HL-60/S4 (cell line): Measurements from ENCODE around the gene SCAMP4.

Experiments used
- in situ Hi-C: fragments of 300-500 bp; cut with MboI; formaldehyde crosslinking; loops from 2 replicates; pipeline ENCODE4 v1.14.3; 2022; ENCODE audit warnings: low sequenced_read_pairs

SCAMP4 gene

DNA sequence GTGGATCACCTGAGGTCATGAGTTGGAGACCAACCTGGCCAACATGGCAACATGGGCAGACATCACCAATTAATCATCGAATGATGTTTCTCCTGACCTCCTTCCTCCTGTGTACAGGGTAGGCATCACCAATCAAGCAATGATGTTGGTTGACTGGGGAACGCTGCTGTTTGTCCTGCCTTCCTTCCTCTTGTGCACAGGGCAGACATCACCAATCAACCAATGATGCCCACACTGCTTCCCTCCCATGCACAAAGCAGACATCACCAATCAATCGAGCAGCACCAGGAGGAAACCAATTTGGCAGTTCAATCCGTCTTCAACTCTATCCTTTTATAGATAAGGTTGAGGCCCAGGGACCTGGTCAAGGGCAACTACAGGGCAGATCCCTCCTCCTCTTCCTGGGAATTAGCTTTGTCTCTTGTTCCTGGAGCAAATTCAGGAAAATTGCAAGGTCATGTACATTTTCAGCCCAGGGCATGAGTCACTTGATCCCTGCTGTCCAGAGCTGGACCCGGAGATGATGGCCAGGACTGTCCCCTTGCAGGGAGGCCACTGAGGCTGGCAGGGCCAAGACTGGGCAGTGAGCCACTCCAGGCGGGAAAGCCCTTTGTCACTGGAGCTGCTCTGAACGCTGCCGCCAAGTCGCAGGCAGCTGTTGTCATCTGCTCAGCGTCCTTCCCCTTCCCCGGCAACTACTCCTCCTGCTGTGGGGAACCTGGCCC is 30.4 kb downstream of the SCAMP4 start:
- in situ Hi-C loops = no loop called here

DNA sequence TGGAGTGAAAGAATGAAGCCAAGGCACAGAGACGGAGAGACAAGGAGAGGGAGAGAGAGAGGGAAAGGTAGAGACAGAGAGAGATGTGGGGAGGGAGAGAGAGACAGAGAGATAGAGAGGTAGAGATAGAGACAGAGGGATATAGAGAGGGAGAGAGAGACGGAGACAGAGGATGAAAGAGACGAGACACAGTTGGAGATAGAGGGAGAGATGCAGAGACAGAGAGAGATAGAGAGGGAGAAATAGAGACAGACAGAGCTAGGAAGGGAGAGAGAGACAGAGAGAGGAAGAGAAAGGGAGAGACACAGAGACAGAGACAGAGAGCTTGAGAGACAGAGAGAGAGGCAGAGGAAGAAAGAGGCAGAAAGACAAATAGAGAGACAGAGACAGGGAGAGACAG is 31.2 kb downstream of the SCAMP4 start:
- in situ Hi-C loops = no loop called here

DNA sequence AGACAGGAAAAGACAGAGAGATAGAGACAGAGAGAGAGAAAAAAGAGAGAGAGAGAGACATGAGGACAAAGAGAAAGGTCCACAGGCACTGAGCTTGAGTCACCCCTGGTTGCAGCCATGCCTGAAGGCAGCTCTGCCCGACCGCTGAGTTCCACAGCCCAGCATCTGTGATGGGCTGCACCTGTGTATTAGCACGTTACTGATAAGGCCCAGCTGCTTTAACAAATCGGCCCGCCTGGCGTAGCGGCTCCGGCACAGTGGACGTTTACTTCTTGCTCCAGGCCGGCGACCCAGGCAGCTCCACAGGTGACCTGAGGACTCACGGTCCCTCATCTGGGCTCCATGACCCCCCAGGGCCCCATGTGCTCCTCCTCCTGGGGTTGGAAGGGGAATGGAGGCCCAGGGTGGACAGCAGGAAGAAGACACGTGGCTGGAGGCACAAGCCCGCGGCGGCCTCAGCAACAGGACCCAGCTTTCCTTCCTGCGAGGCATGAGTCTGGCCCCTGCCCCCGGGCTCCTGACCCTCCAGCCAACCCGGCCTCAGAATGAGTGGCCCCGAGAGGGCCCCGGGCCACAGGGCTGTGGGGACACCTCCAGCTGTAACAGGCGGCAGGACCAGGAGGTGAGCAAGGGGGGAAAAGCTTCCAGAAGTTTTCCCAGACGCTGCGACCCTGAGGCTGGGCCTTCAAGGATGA is 31.9 kb downstream of the SCAMP4 start:
- in situ Hi-C loops = no loop called here

DNA sequence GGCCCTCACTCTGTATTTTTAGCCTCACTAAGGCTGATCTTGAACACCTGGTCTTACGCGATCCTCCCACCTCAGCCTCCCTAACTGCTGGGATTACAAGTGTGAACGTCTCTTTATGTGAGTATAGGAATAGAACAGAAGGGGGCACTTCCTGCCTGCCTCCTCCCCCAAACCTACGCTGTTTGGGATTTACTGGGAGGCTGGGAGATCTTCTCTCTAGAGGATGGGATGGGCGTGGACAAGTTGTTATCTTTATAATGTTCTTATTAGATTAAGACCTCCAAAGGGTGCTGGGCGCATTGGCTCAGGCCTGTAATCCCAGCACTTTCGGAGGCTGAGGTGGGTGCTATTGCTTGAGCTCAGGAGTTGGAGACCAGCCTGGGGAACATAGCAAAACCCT is 32.9 kb downstream of the SCAMP4 start:
- in situ Hi-C loops = no loop called here

DNA sequence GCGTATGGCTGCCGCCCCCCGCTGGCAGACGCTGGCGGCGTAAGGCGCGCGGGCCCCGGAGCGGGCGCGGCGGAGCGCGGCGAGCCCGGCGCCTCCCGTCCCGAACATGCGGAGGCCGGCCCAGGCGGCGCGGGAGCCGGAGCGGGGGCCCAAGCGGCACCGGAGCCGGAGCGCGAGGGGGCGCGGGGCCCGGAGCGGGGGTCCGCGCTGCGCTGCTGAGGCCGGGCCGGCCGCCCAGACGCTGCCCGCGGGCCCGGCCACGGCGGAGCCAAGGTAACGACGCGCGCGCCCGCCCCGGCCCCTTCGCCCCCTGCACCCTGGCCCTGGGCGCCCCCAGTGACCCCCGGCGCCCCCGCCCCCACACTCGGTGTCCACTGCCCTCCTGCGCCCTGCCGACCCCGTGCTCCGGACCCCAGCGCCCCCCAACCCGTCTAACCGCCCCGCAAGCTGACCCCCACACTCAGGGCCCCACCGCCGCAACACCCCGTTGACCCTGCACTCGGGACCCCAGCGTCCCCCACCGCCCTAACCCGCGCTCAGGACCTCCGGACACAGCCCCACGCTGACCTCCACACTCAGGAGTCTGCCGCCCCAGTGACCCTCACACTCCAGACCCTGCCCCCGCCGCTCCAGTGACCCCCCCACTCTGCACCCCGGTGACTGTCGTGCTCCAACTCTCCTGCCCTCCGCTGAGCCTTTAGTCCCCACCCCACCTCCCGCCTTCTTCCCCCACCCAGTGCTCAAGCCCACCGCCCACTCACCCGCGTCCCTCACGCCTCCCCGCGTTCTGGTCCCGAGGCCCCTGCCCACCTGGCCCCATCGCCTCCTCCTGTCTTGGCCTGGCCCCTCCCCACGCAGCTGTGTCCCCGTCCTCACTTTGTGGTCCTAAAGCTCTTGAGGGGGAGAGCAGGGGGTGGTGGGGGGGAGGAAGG is 36.2 kb downstream of the SCAMP4 start, which contains the start of gene CSNK1G2:
TSS of gene CSNK1G2 (plus strand) at position 27 of the 932 bp plus-strand sequence. CDS start 28,601 bp downstream, outside the sequence.
- in situ Hi-C loops = no loop called here

DNA sequence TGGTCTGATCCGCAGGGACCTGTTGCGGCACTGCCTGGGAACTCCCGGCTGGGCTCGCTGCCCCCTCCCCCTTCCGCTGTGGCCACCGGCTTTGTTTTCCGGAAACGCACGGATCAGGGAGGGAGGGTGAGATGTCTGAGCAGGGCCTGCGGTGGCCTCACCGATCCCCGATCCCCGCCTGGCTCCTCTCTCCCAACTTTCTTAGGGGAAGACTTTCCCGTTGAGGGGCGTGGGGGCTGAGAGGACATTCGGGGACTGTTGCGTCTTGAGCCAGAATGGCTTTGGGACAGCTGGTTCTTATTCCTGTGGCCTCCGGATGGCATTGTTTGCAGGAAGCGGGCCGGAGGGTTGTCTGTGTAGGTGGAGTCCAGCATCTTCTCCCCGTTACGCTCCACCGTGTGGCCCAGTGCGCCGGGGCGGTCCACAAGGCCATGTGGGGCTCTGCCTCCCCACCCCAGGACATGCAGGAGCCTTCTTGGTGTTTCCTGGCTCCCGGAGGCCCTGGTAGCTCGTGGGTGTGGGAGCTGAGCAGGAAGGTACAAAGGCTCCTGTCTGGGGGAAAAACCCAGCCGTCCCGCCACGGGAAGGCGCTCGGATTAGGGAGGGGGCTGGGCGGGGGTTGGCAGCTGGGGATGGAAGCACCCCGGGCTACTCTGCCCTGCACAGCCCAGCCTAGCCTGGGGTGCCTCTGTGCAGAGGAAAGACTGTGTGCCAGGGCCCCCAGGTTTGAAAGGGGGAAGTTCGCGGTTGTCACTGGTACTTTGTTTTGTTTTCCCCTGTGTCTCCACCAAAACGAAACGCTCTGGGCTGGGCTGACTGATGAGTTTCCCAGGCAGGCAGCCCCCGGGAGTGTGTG is 37.1 kb downstream of the SCAMP4 start:
- in situ Hi-C loops = no loop called here

DNA sequence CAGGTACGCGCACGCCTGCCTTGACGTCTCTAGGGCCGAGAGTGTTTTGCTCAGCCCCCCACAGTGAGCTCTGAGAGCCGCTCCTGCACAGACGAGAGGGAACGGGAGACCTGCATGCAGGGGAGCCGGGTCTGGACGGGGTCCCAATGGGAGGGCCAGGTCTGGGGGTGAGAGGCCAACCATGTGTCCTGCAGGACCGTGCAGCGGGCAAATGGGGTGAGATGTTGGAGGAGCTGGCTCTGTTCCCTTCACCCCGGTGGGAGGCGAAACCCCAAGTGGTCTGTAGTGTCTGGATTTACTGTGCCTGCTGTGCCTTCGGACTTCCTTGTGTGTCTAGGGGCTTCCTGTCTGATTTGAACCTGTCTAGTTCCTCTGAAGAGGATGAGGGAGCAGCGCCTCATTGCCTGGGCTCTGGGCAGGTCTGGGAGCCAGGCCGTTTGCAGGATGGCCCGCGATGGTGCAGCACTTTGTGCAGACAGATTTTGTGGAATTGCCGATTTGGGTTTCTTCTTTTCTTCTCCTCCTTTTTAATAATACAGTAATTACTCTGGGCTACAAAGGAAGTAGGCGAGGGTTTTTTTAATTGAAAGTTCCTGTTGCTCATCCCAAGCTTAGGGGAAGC is 37.8 kb downstream of the SCAMP4 start:
- in situ Hi-C loops = no loop called here

DNA sequence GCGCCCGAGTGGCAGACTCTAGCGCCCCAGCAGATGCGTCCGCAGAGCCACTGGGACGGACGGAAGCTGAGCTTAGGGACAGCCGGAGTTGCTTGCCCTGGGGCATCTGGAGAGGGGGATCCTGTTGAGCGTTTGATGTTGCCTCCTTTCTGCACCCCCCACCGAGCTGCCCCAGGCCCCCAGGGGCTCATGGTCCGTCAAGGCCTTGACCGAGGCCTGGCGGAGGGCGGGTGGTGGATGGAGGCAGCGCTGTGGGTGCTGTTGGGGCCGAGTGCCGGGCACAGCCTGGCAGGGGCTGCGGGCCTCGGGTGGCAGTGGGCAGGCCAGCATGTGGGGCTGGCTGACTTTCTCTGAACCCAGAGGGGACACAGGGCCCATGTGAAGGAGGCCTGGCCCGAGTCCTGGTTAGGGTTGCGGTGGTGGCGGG is 38.5 kb downstream of the SCAMP4 start:
- in situ Hi-C loops = no loop called here

DNA sequence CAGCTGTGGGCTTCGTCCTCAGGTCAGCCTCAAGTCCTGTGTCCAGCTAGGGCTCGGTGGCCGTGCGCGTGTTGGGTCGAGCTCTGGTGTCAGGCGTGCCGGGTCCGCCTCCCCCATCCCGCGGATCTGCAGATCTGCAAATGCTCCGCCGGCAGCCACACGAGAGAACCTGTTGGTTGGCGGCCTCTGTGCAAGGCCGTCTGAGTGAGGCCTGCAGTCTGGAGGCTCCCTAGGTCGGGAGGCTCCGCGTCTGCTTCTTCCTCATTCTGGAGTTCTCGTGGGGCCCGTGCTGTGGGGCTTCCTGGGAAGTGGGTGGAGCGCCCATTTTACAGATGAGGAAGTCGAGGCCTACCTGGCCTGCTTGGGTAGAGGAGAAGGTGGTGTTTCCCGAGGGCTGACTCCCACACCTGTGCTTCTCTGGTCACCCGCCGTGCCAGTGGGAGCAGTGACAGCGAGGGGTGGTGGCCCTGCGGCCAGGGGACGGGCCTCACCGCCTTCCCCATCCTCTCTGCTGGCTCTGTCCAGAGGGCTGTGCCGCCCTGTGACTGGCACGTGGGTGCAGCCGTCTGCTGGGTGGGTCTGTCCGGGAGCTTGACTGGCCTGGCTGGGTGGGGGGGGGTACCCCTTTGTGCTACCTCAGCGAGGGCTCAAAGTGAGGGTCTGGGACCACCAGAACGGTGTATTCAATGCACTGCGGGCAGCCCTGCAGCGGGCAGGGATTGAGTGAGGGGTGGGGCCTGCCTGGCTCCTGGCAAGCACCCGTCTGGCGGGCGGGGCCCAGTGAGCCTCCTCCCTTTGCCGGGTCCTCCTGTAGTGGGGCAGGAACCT is 39.1 kb downstream of the SCAMP4 start:
- in situ Hi-C loops = no loop called here

DNA sequence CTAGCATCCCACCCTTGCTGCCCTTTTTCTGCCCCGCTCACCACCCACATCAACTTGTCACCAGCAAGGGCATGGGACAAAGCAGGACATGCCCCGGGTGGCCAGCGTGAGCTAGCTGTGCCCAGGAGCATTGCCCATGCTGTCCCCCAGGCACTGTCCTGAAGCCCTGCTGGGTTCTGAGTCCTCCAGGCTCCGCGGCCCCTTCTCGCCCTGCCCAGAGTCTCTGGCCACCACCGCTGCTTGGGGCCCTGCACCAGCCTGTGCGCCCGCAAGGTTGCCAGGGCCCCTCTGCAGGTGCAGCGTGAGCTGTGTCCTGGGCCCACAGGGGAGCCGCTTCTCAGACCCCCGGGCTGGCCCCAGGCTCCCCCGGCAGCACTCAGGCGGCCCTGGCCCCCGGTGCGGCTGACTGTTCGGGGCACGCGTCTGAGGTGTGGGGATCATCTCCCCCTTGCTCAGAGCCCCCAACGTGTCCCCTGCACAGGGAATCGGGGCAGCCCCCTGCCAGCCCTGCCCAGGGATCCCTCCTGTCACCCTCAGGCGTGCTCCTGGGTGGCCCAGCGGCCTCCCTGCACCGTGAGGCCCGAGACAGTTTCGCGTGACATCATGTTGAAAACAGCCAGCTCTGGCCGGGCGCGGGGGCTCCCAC is 39.8 kb downstream of the SCAMP4 start:
- in situ Hi-C loops = no loop called here

DNA sequence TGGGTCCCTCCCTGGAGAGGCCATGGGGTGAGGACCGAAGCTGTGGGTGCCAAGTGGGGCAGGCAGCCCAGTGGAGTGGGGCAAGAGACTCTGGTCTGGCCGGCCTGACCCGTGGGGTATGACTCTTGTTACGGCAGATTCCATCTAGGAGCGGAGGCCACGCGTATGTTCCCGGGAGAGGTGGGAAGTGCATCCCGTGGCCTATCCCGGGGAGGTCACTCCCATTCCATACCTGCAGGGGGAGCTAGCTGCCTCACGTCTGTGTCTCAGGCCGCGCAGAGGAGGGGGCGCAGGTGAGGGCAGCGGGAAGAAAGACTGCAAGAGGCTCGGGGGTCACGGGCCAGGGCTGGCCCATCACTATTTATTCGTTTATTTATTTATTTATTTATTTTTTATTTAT is 40.7 kb downstream of the SCAMP4 start:
- in situ Hi-C loops = no loop called here

DNA sequence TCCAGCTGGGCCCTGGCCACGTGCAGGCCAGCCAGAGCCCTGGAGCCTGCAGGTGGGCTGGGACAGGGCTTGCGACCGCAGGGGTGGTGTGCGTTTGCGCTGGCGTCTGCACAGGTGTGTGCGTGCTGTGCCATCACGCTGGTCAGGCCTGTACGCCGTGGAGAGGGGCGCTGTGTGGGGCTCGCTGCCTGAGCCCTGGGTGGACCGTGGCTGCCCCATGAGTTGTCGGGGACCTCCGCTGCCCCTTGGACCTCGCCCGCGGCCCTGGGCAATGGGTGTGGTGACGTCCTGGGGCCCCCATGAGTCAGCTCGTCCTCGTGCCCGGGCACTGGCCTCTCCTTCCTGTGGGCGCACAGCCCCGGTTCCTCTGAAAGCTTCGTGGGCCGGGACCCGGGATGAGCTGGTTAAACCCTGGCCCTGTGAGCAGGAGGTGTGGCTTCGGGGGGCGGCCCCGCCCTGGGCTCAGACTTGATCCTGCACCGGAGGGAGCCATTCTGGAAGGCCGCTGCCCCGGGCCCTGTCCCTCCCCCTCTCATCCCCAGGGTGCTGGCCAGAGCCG is 42.5 kb downstream of the SCAMP4 start:
- in situ Hi-C loops = no loop called here

DNA sequence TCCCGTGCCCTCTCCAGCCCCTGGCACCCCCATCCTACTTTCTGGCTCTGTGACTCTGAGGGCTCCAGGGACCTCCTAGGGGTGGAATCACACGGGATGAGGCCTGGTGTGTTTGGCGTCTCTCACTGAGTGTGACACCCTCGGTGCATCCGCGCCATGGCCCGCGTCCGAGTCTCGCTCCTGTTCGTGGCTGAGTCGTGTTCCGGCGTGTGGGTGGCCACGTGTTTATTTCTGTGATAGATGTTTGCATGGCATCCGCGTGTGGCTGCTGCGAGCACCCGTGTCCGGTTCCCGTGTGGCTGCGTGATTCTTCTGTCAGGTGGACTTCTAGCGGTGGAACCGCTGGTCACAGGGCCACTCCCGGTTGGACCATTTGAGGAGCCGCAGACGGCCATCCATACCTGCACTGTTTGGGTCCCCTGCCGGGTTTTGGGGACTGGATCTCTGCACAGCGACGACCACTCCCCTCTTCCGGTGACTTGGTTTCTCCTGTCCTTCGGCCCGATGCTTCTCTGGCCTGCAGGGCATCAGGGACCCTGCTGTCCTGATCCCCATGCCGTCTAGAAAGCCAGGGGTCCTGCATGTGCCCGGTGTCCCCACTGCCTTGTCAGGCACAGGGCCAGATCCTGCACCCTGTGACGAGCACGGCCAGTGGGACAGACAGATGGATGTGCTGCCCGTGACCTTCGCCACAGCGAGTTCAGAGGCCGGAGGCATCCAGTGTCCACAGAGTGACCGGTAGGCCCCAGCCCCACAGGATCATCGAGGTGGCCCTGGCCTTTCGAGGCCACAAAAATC is 44.3 kb downstream of the SCAMP4 start:
- in situ Hi-C loops = no loop called here

DNA sequence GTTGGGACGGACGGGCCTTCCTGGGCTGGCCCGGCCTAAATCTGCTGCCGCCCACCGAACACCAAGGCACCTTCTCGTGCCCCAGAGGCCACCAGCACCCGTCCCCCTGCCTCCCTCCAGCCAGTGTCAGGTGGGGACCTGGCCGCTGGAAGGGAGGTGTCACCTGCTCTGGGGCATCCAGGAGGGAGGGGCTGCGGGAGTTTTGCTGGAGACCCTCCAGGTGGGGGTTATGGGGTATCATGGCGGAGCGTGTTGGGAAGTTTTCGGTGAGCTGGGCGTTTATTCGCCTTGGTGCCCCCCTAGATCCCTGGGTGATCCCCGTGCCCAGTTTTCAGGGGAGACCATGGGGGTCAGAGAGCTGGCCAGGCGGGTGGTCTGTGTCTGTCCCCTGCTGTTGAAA is 45.4 kb downstream of the SCAMP4 start:
- in situ Hi-C loops = no loop called here

DNA sequence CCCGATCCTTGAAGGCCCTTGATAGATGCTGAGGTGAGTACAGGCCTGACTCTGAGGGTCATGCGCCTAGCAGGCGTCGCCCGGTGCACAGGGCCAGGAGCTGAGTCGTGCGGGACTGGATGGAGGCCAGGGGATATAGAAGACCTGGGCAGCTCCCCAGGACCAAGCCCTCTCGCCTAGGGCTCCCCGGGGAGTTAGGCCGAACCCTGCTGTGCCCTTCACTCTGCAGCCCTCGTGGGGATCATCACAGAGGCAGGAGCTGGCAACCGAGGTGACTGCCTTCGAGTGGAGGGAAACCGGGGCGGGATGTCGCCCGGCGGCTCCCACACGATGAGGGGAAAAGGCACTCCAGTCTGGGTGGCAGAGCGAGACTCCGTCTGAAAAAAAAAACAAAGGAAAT is 47.4 kb downstream of the SCAMP4 start:
- in situ Hi-C loops = no loop called here

DNA sequence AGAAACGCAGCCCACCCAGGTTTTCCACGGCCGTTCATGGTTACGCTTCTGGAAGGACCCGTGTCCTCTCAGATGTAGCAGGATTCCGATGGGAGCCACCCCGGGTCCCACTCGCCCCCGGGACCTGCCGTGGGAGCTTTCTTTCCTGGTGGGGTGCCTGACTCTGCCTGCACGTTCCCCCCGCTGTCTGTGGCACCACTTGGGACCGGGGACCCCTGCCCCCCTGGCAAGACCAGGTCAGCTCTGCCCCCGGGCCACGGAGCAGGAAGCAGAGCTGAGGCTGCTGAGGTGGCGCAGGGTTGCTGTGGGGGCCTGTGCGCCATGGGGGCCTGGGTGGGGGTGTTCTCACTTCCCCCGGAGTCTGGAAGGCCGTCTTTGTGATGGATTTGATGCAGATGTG is 47.8 kb downstream of the SCAMP4 start:
- in situ Hi-C loops = no loop called here

DNA sequence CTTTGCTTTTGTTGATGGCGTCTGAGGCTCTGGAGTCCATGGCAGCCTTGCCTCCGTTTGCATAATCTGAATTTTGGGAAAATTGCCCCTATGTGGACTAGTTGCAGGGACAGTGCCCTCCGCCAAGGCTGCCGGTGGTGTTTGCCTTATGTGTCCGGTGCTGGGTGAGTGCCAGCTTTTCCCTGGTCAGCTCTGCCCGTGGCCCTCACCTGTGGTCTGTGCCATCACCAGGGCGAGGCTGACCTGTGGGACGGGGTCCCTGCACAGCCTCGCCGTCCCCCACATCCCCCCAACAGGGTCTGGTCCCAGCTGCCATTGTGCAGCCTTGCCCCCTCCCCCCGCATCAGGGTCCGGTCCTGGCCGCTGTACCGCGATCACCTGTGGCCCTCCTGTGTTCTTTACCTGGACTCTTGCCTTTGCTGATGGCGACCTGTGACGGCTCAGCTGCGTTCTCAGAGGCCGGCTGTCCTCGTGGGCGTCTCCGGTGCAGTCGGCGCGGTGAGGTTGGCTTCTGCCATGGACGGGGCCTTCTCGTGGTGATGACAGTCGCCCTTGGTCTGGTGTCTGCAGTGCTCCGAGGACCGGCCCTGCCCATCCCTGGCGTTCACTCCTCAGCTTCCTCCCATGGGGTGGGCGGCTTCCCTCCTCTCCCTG is 48.4 kb downstream of the SCAMP4 start:
- in situ Hi-C loops = no loop called here
